D721Med (cell line): ENCODE results near the gene VAMP4.

Experiments
- DNase-seq: peaks from one replicate; pipeline ENCODE4 v3.0.0; 2011; ENCODE audit warnings: low spot score; ENCODE audit not compliant: insufficient read length
- FAIRE-seq: peaks from 2 replicates; lab custom pipeline; 2011; peaks lifted over from hg19 to GRCh38; lab: Jason Lieb, UNC
- CTCF ChIP-seq: IDR thresholded peaks from 2 replicates; pipeline ENCODE4 v1.5.1; 2012; ENCODE audit warnings: mild to moderate bottlenecking, control low read depth; ENCODE audit not compliant: insufficient read depth; ENCODE audit errors: missing control alignments

VAMP4 gene

GRCh38 chr1:171762143-171762563 lies 20.3 kb upstream of the VAMP4 start:
- no peak for TF ChIP-seq CTCF
- DNase-seq (no peak), FAIRE-seq (no peak)

GRCh38 chr1:171758011-171758410 lies 16.1 kb upstream of the VAMP4 start:
- DNase-seq = no peak
- no peak for TF ChIP-seq CTCF
- FAIRE-seq = no peak

GRCh38 chr1:171756856-171757255 lies 15.0 kb upstream of the VAMP4 start:
- FAIRE-seq (no peak), DNase-seq (no peak)
- TF ChIP-seq CTCF = no peak

GRCh38 chr1:171754971-171755370 lies 13.1 kb upstream of the VAMP4 start:
- DNase-seq (no peak), FAIRE-seq (no peak)
- no peak for TF ChIP-seq CTCF

- no peak for FAIRE-seq
- no peak for TF ChIP-seq CTCF
- no peak for DNase-seq
Measured at GRCh38 chr1:171754353-171754705, 12.5 kb upstream of the VAMP4 start.

- no peak for FAIRE-seq
- no peak for DNase-seq
- no peak for TF ChIP-seq CTCF
Measured at GRCh38 chr1:171753685-171754352, 12.0 kb upstream of the VAMP4 start.

- no peak for TF ChIP-seq CTCF
- DNase-seq = no peak
- no peak for FAIRE-seq
Measured at GRCh38 chr1:171753182-171753581, 11.3 kb upstream of the VAMP4 start.
